CD4-positive, alpha-beta T cell treated with Interleukin-21 for 1 hour (primary cell): ENCODE measurements around the gene CLIP3.
"Not testable (repeated sequence)": the region's sequence is repeated elsewhere in the genome, so short reads cannot be mapped to it uniquely, and the experiment has no call there.

Source experiments
- DNase-seq: peaks from one replicate; pipeline ENCODE4 v3.0.0-alpha.2; 2020

CLIP3 gene

DNA sequence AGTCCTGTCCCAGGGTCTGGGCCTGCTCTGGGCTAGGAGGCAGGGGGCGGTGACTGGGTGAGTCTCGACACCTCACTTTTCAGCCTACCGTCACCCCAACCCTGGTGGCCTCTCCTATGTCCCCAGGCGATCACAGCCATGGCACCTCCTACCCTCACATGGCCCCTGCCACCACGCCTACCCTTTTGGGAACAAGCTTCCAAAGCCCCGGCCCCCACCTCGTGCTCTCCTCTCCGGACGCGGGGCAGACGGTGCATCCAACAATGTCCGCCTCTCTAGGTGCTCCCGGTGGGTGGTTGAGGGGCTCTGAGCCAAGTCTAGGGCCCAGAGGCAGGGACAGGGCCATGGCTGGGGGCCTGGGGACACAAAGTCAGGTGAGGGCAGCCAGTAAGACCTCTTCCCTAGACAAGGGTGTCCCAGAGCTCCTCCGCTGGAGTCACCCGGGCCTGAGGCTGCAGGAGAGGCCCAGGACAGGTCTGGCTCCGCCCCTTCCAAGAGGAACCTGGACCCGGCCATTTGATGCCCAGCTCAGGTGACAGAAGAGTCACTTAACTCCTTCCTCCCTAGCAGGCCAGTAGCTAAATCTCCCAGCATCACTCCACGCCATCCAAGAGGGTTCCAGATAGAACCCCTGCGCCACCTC lies 24.2 kb downstream of the CLIP3 start, which contains the start of gene SYNE4:
SYNE4 (minus strand) TSS at position 478 of the 643 bp plus-strand sequence; CDS start at position 346, 132 bp downstream.
- DNase-seq = no peak

DNA sequence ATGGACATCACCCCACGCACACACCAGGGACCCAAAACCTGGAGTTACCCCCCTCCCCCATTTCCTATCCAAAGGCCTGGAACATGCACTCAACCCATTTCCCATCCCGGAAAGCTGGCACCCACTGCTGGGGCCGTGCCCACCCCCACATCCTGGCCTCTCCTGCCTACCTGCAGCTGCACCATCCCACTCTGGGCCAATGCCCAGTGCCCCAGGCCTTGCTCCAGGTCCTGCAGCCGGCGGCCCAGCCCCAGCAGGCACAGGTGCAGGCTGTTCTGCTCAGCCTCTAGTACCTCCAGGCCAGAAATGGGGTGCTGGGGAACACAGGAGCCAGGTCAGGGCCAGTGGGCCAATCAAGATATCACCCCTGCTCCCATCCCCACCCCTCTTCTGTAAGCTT lies 25.7 kb downstream of the CLIP3 start:
- no peak for DNase-seq

DNA sequence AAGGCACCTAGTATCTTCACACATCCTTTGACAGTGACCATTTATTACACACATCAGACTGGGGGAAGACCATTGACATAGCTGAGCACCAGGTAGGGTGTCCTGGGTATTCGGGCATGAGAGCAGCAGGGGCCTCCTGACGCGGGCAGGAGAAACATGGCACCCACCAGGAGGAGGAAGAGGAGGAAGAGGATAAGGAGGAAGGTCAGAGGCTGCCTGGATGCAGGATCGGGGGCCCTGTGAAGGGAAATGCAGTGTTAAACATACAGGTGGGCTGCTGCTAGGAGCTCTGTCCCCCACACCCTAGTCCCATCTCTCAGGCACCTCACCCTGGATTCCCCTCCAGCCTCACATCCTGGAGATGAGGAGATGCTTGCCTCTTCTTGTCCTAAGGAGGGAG lies 29.4 kb downstream of the CLIP3 start:
- no peak for DNase-seq

DNA sequence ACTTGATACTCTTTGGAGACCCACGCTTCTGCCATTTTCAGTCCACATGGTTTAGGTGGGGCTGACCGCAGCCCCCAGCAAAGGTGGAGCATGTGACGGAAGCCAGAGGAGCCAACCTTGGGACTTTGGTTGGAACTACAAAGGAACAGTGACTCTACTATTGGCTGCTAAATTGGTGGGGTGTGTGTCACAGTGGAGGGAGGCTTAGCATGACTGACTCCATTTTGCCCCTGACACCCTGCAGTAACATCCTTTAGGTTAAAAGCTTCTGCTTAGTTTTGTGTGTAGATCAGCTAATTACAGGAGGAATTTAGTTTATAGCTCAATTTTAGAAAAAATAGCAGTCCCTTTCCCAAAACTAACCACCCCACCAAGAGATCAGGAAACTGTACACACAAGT lies 31.1 kb downstream of the CLIP3 start:
- no peak for DNase-seq

DNA sequence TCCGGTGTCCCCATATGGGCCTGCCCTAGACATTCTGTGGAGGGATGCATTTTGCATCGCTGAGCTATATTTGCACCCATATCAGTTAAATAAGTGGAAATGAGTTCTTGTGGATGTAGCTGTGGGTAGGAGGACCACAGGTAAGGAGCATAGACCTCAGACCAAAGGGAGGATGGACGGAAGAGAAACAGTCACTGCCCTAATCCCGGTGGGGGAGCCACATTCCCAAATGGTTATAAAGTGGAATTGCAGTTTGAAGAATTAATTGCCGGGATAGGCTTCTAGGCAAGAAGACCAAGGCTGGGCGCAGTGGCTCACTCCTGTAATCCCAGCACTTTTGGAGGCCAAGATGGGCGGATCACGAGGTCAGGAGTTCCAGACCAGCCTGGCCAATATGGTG lies 35.9 kb downstream of the CLIP3 start:
- no peak for DNase-seq

DNA sequence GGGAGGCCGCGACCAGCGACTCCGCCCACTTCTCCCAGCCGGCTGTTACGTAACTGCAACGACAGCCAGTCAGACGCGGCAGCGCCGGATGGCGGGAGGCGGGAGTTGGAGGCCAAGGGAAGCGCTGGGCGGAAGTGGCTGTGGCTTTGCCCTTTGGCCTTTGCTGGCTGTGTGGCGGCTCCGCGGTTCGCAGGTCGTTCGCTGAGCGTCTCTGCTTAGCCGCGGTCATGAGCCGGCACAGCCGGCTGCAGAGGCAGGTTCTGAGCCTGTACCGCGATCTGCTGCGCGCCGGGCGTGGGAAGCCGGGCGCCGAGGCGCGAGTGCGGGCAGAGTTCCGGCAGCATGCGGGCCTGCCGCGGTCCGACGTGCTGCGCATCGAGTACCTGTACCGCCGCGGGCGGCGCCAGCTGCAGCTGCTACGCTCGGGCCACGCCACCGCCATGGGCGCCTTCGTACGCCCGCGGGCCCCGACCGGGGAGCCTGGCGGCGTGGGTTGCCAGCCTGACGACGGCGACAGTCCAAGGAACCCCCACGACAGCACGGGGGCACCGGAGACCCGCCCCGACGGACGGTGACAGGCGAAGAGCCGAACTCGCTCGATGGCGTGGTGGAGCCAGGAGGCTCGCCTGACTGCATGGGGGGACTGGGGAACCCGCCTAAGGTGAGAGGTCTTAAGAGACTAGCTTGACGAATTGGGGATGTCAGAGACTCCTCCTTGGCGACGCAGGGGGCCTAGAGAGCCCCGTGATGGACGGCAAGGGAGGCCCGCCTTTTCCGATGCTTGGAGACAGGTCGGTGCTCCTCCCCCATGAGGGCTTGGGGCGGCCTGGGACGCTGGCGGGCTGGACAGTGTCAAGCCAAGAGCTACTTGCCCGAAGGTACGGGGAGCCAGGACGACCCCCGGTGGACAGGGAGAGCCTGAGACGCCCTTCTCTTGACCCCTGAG lies 37.4 kb downstream of the CLIP3 start, which contains the start of gene SDHAF1:
SDHAF1 (plus strand) TSS at position 141 of the 946 bp plus-strand sequence; CDS start at position 228, 87 bp downstream.
- DNase-seq = peak; percentile 93

DNA sequence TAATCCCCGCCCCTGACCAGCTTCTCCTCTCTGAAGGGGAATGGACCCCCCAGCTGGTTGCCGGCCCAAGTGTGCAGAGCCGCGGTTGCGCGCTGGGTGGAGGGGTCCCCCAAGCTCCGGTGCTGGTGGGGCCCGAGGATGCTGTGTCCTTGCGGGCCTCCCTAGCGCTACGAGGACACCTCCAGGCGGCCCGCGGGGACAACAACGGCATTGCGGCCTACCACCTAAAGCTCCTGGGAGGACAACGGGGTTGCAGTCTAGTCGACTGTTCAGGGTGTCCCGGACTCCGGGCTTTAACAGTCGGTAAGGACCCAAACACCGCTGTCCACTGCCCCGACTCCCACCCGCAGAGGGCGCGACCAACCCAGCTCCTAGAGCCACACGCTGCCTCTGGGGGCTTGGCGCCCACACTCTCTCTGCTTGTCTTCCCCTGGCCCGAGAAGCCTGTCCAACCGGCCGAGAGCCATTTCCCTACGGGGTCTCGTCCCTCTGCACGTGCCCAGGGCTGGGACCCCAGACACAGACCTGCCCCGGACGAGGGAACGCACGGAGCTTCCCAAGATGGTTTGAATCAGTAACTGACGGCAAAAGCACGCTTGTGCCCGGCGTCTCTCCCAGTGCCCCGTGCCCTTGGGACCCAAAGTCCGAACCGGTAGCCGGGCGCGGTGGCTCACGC lies 38.6 kb downstream of the CLIP3 start:
- DNase-seq = no peak

DNA sequence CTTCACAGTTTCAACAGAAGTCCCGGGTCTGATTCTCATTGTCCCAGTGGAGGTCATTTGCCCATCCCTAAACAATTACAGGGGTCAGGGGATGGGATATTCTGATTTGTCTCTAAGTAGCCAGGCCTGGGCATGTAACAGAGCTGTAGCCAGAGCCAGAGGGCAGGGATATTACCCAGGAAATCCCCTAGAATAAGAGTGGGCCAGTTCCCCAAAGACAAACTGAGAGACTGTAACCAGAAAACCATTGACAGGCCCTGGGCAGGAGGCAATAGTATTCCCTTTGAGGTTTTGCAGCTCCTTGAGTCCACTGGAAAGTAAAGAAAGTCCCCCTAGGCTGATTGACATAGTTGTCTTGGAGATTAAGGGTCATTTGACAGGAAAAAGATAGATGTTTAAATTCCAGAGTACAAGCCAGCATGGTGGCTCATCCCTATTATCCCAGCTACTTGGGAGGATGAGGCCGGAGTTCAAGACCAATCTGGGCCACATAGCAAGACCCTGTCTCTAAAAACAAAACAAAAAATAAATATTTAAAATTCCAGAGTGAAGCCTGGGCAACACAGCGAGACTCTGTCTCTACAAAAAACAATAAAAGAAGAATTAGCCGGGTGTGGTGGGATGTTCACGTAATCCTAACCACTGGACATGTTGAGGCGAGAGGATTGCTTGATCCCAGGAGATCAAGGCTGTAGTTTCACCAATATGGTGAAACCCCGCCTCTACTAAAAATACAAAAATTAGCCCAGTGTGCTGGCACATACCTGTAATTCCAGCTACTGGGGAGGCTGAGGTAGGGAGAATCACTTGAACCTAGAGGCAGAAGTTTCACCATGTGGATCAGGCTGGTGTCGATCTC lies 39.5 kb downstream of the CLIP3 start:
- no peak for DNase-seq

DNA sequence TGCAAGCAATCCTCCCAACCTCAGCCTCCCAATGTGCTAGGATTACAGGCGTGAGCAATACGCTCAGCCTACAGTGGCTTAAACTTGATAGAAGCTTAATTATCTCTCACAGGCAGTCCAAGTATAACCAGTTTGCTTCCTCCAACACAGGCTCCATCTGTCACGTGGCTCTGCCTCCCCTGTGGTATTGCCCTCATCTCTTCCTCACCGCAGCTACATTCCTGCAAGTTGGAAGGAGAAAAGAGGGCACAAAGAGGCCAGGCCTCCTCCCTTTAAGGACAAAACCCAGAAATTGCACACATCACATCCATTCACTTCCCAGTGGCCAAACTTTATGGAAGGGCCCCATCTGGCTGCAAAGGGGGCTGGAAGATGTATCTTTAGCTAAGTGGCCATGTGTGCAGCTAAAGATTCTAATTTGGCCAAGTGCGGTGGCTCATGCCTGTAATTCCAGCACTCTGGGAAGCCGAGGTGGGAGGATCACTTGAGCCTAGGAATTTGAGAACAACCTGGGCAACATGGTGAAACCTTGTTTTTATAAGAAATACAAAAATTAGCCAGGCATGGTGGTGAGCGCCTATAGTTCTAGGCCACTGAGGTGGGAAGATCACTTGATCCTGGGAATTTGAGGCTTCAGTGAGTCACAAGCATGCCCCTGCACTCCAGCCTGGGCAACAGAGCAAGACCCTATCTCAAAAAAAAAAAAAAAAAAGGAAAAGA lies 40.8 kb downstream of the CLIP3 start:
- DNase-seq = no peak

DNA sequence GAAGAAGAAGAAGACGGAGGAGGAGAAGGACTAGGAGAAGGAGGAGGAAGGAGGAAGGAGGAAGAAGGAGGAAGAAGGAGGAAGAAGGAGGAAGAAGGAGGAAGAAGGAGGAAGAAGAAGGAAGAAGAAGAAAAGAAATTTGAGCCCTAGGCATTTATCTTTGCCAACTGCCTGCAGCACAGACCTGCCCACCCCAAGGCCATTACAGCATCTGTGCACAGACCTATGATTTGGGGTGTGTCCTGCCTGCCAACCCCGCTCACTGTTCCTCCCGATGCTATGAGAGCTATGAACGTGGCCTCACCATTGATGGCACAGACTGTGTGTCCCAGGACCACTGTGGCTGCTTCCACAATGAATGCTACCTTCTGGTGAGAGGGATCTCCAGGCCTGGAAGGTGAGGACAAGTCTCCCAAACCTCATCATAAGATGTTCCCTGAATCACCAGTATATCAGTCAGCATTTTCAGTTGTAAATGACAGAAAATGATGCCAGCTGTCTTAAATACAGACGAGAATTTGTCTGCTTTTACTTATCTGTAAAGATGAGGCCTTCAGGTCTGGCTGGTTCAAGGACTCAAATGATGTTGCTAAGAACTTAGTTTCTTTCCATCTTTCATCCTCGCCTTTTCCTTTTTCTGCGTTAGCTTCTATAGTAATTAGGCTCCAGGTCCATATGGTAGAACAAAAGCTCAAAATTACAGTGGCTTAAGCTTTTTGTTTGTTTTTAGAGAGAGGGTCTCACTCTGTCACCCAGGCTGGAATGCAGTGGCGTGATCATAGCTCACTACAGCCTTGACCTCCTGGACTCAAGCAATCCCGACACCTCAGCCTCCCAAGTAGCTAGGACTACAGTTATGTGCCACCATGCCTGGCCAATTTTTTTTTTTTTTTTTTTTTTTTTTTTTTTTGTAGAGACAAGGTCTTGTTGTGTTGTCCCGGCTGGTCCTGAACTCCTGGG lies 41.6 kb downstream of the CLIP3 start:
- DNase-seq = no peak

DNA sequence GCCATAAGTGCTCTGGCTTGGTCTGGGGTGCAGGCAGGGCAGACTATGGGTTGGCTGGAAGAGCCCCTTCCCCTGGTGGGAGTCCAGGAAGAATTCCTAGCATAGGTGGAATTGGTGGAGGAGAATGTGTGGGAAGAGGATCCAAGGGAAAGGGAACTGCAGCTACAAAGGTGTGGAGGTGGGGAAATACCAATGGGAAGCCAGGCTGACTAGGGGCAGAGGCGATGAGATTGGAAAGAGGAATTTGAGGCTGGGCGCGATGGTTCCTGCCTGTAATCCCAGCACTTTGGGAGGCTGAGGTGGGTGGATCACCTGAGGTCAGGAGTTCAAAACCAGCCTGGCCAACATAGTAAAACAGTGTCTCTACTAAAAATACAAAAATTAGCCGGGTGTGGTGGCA lies 42.5 kb downstream of the CLIP3 start:
- DNase-seq = no peak

DNA sequence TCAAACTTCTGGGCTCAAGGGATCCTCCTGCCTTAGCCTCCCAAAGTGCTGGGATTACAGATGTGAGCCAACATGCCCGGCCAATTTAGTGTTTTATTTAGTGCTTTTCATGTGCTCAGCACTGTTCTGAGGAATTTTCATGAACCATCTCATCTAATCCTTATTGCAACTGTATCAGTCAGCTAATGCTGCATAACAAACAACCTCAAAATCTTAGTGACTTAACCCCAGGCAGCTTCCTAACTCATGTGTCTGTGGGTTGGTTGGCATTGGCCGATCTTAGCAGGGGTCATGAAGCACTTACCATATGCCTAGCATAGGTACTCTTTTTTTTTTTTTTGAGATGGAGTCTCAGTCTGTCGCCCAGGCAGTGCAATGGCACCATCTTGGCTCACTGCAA lies 43.8 kb downstream of the CLIP3 start:
- no peak for DNase-seq

DNA sequence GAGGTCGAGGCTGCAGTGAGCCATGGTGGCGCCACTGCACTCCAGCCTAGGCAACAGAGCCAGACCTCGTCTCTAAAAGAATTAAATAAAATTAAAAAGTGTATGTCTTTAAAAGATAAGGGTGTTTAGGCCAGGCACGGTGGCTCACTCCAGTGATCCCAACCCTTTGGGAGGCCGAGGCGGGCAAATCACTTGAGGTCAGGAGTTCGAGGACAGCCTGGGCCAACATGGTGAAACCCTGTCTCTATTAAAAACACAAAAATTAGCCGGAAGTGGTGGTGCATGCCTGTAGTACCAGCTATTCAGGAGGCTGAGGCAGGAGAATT lies 45.1 kb downstream of the CLIP3 start:
- DNase-seq = no peak

DNA sequence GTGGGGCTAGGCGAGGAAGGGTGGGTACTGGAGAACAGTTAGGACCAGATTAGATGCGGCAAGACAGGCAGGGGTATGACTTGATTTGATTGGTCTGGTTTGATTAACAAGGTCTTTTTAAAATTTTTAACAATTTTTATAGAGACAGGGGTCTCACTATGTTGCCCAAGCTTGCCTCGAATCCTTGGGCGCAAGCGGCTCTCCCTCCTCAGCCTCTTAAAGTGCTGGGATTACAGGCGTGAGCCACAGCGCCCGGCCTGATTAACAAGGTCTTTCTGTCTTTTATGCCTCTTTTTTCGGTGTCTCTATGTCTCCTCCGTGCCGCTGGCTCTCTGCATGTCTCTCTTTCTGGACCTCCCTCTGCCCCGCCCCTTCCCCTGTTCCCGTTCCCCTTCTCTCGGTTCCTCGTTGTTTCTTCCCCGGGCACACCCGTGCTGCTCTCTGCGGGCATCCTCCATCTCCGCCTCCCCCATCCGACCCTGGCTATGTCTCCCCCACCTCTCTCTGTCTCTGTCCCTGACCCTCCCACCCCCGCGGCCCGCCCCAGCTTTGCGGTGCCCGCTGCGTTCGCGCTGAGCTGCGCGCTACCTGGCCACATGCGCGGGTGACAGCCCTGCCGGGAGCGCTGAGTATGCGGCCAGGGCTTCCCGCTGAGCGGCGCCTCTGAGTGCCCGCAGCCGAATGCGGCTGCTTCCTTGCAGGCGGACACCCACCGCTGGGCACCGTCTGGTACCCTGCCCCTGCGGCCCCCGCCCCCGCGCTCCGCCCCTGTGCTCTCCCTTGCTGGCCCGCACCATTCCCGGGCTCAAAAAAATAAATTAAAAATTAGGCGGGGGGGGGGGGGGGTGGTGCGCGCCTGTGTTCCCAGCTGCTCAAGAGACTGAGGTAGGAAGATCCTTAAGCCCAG lies 45.8 kb downstream of the CLIP3 start:
- peak; percentile 17 for DNase-seq

DNA sequence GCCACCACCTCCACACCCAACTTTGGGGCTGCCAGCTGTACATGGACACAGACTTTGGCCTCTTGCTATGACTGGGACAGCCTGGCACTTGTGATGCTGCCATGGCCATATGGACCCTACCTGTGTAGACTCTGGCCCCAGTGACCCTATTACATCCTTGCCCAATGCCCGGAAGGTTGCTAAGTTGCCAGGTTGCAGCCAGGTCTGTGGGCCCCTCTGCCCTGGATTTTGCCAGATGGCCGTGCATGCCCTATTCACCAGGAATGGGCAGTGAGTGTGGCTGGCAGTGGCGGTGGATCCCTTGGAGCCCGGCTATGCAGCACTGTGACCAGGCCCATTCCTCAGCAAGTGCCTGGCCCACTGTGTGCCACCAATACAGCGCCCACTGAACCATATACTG lies 46.6 kb downstream of the CLIP3 start:
- no peak for DNase-seq

DNA sequence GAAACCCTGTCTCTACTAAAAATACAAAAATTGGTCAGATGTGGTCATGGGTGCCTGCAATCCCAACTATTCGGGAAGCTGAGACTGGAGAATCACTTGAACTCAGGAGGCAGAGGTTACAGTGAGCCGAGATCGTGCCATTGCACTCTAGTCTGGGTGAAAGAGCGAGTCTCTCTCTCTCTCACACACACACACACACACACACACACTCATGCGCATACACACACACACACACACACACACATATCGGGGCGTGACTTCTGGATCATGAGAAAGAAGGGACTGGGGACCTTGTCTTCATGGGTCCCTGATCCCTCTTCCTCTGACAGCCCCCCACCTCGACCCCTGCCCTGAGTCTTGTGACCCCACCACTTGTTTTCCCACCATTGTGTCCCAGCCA lies 49.5 kb downstream of the CLIP3 start:
- no peak for DNase-seq

DNA sequence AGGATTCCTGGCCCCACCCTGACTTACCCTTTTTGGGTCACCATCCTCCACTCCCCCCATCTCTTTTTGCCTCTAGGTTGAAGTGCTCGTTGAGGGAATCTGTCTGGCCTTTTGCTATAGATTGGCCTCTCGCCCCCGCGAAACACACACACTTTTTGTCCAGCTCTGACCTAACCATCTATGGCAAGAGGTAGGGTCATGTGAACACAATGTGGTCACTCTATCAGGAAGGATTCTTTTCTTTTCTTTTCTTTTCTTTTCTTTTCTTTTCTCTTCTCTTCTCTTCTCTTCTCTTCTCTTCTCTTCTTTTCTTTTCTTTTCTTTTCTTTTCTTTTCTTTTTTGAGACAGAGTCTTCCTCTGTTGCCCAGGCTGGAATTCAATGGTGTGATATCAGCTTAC lies 51.7 kb downstream of the CLIP3 start:
- not testable (repeated sequence) for DNase-seq

DNA sequence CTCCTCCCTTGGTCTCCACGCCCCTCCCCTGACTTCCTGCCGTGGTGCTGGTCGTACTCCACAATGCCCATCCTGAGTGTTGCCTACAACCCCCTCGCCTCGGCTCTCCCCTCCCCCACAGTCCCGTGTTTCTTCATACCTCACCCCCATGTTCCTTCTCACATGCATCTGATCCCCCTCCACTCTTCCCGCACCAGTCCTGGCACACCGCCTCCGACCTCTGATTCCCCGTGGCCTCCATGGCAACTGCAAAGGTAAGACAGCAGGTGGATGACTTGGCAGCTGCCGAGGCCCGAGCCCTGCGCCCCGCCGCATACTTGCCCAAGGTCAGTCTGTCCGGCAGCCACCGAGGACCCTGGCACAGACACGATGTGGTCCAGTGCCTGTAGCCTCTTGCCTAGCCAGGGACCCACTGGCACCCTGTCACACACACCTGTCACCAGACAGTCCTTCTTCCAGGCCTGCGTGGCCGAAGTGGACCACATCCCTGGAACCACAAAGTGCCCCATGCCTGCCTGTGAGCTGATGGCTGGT lies 53.8 kb downstream of the CLIP3 start:
- no peak for DNase-seq

DNA sequence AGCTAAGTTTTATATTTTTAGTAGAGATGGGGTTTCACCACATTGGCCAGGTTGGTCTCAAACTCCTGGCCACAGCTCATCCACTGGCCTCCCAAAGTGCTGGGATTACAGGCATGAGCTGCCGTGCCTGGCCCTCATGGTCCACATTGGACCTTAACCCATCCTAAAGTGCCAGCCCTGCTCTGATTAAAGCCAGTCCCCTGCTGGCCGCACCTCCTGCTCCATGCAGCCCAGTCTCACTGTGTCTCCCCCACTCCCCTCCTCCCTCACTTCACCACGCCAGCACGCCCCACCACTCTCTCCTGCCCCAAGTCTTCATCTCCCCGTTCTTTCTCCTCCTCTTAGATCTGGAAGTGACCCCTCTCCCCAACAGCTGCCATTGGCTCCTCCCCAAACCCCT lies 54.4 kb downstream of the CLIP3 start:
- DNase-seq = no peak
